ENCODE measurements around the gene OR6F1. TPM values are rescaled to one million over a fixed set of nuclear protein-coding genes. Genes with fewer than 3 reads are reported as not detected.
"Not testable (repeated sequence)": the region's sequence is repeated elsewhere in the genome, so short reads cannot be mapped to it uniquely, and the experiment has no call there.

The OR6F1 gene
- total RNA-seq, 1 experiment from 2014 or later, result not detected

- no peak overlapping the region for H3K9ac ChIP-seq (ENCODE audit: low read length)
- BruUV-seq (replicated peaks), result no TSS peak
- CTCF ChIA-PET, result no interaction called here
- peaks cover 0 to 9% of the 10 kb centered on the region in 2 experiments; a peak in 1 of 4 replicates for H3K9me3 ChIP-seq (ENCODE audit: control insufficient read depth in 1 of 2, insufficient read depth in 1 of 2, low read depth in 1 of 2, low read length in 2 of 2)
- H3K79me2 ChIP-seq (ENCODE audit: insufficient read depth, low read length), result no peaks in the 10 kb centered on the region
- H3K4me3 ChIP-seq (replicated peaks in 1 of 2; ENCODE audit: low read depth in 1 of 2, low read length in 2 of 2), result no peak overlapping the region
- no peaks in the 10 kb centered on the region for H4K20me1 ChIP-seq (ENCODE audit: insufficient read depth)
- H3K27me3 ChIP-seq (ENCODE audit: insufficient read depth, low read length), result no peaks in the 10 kb centered on the region
- no peaks in the 10 kb centered on the region for H3K9me2 ChIP-seq (ENCODE audit: insufficient read depth)
- H3K4me2 ChIP-seq (ENCODE audit: low read length), result no peak overlapping the region
- intact Hi-C loops (cut with micrococcal nuclease), result no loop called here
- ATAC-seq (no peak), DNase-seq (ENCODE audit: low read depth, low spot score) (no peak)
- RAD21 ChIA-PET (ENCODE audit: low non-redundant PET in 1 of 2, low total read pairs in 2 of 2, uncharacterized antibody in 2 of 2, unreplicated experiment in 2 of 2), result no interaction called here
- POLR2A ChIA-PET, result no interaction called here
- H3K4me1 ChIP-seq (ENCODE audit: control insufficient read depth in 1 of 2, insufficient read depth in 2 of 2, low read length in 2 of 2), result no peaks in the 10 kb centered on the region
- TF ChIP-seq SRF (IDR thresholded peaks at IDR 0.05; ENCODE audit: low read depth) (no peak), POLR2A (IDR thresholded peaks at IDR 0.05; ENCODE audit: borderline replicate concordance, extremely low read depth, insufficient read depth, insufficient read length) (no peak), ELF1 (IDR thresholded peaks at IDR 0.05; ENCODE audit: borderline replicate concordance, low read depth) (no peak), ZFX (IDR thresholded peaks at IDR 0.05) (no peak), TCF7L2 (IDR thresholded peaks at IDR 0.05; ENCODE audit: borderline replicate concordance, extremely low read depth, insufficient read depth, insufficient read length) (no peak), POLR2AphosphoS5 (IDR thresholded peaks at IDR 0.05; ENCODE audit: low read depth, low read length) (no peak), SP1 (IDR thresholded peaks at IDR 0.05; ENCODE audit: low read depth) (no peak)
- TF ChIP-seq, protein P1, sequence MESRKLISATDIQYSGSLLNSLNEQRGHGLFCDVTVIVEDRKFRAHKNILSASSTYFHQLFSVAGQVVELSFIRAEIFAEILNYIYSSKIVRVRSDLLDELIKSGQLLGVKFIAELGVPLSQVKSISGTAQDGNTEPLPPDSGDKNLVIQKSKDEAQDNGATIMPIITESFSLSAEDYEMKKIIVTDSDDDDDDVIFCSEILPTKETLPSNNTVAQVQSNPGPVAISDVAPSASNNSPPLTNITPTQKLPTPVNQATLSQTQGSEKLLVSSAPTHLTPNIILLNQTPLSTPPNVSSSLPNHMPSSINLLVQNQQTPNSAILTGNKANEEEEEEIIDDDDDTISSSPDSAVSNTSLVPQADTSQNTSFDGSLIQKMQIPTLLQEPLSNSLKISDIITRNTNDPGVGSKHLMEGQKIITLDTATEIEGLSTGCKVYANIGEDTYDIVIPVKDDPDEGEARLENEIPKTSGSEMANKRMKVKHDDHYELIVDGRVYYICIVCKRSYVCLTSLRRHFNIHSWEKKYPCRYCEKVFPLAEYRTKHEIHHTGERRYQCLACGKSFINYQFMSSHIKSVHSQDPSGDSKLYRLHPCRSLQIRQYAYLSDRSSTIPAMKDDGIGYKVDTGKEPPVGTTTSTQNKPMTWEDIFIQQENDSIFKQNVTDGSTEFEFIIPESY (IDR thresholded peaks at IDR 0.05; ENCODE audit: extremely low read depth, insufficient replicate concordance, low read length), result no peak
- no peak overlapping the region for H2AFZ ChIP-seq (ENCODE audit: low read depth, low read length, poor library complexity, severe bottlenecking)
- no peaks in the 10 kb centered on the region for H3K36me3 ChIP-seq (ENCODE audit: control insufficient read depth in 1 of 2, insufficient read depth in 2 of 2, low read length in 2 of 2)
- H3K27ac ChIP-seq (ENCODE audit: low read depth, low read length), result no peak overlapping the region
Measured at GRCh38 chr1:247713753-247714152, 2.7 kb downstream of the OR6F1 start.

DNA sequence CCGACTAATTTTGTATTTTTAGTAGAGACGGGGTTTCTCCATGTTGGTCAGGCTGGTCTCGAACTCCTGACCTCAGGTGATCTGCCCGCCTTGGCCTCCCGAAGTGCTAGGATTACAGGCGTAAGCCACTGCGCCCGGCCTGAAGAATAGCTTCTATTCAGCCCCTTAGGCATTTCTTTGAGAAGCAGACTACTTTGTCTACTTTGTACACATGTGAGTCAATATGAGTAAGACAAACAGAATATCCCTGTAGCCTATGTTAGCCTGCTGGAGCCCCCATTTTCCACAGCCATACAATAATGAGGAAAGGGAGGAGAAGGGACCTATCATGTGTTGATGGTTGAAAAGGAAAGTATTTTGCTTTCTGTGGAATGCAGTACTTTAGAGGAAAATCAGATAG lies 5.8 kb downstream of the OR6F1 start:
- H3K27ac ChIP-seq (ENCODE audit: low read depth, low read length); H4K20me1 ChIP-seq (ENCODE audit: insufficient read depth); intact Hi-C loops (cut with micrococcal nuclease); POLR2A ChIA-PET; H2AFZ ChIP-seq (ENCODE audit: low read depth, low read length, poor library complexity, severe bottlenecking); H3K9ac ChIP-seq (ENCODE audit: low read length); H3K9me3 ChIP-seq (ENCODE audit: control insufficient read depth in 1 of 2, insufficient read depth in 1 of 2, low read depth in 1 of 2, low read length in 2 of 2); CTCF ChIA-PET; BruUV-seq (replicated peaks); H3K4me3 ChIP-seq (replicated peaks in 1 of 2; ENCODE audit: low read depth in 1 of 2, low read length in 2 of 2); H3K27me3 ChIP-seq (ENCODE audit: insufficient read depth, low read length); H3K4me2 ChIP-seq (ENCODE audit: low read length); ATAC-seq; H3K79me2 ChIP-seq (ENCODE audit: insufficient read depth, low read length); RAD21 ChIA-PET (ENCODE audit: low non-redundant PET in 1 of 2, low total read pairs in 2 of 2, uncharacterized antibody in 2 of 2, unreplicated experiment in 2 of 2); H3K4me1 ChIP-seq (ENCODE audit: control insufficient read depth in 1 of 2, insufficient read depth in 2 of 2, low read length in 2 of 2); H3K36me3 ChIP-seq (ENCODE audit: control insufficient read depth in 1 of 2, insufficient read depth in 2 of 2, low read length in 2 of 2); H3K9me2 ChIP-seq (ENCODE audit: insufficient read depth); DNase-seq (ENCODE audit: low read depth, low spot score): not testable (repeated sequence)

Data from HCT116 (cell line).